ENCODE measurements around the gene PDGFA.

Gene PDGFA

GRCh38 chr7:480531-481218, 39.0 kb downstream of the PDGFA start:
- H3K27ac ChIP-seq, result no peak overlapping the region
- no peak overlapping the region for H3K4me3 ChIP-seq
- no peak for DNase-seq (ENCODE audit: low read depth, low spot score)
- H3K36me3 ChIP-seq (ENCODE audit: insufficient read depth, low read length), result no peaks in the 10 kb centered on the region
- H3K9me3 ChIP-seq (ENCODE audit: low read depth, low read length), result no peaks in the 10 kb centered on the region
- no peak overlapping the region for H3K9ac ChIP-seq (ENCODE audit: insufficient read length)
- TF ChIP-seq EZH2 (IDR thresholded peaks at IDR 0.05) (no peak), POLR2AphosphoS5 (IDR thresholded peaks at IDR 0.05; ENCODE audit: borderline replicate concordance, low read depth, low read length) (no peak), FOXP2 (optimal IDR thresholded peaks at IDR 0.05; ENCODE audit: control extremely low read depth, extremely low read length, insufficient read depth) (no peak)

GRCh38 chr7:479948-480499, 39.6 kb downstream of the PDGFA start:
- no peak for TF ChIP-seq POLR2AphosphoS5 (IDR thresholded peaks at IDR 0.05; ENCODE audit: borderline replicate concordance, low read depth, low read length)
- TF ChIP-seq FOXP2 (optimal IDR thresholded peaks at IDR 0.05; ENCODE audit: control extremely low read depth, extremely low read length, insufficient read depth), result no peak
- no peak for TF ChIP-seq EZH2 (IDR thresholded peaks at IDR 0.05)
- Histone ChIP-seq H3K9ac (ENCODE audit: insufficient read length) (no peak overlapping the region), H3K9me3 (ENCODE audit: low read depth, low read length) (no peaks in the 10 kb centered on the region), H3K36me3 (ENCODE audit: insufficient read depth, low read length) (no peaks in the 10 kb centered on the region), H3K27ac (no peak overlapping the region), H3K4me3 (no peak overlapping the region)
- DNase-seq (ENCODE audit: low read depth, low spot score), result no peak

- no peak for TF ChIP-seq POLR2AphosphoS5 (IDR thresholded peaks at IDR 0.05; ENCODE audit: borderline replicate concordance, low read depth, low read length)
- TF ChIP-seq EZH2 (IDR thresholded peaks at IDR 0.05), result no peak
- TF ChIP-seq FOXP2 (optimal IDR thresholded peaks at IDR 0.05; ENCODE audit: control extremely low read depth, extremely low read length, insufficient read depth), result no peak
- H3K9me3 ChIP-seq (ENCODE audit: low read depth, low read length), result no peaks in the 10 kb centered on the region
- H3K4me3 ChIP-seq, result no peak overlapping the region
- H3K9ac ChIP-seq (ENCODE audit: insufficient read length), result no peak overlapping the region
- no peaks in the 10 kb centered on the region for H3K36me3 ChIP-seq (ENCODE audit: insufficient read depth, low read length)
- no peak overlapping the region for H3K27ac ChIP-seq
- no peak for DNase-seq (ENCODE audit: low read depth, low spot score)
These were observed 40.3 kb downstream of the PDGFA start for GRCh38 chr7:479115-479947.

- no peak overlapping the region for H3K4me3 ChIP-seq
- no peaks in the 10 kb centered on the region for H3K9me3 ChIP-seq (ENCODE audit: low read depth, low read length)
- no peak overlapping the region for H3K9ac ChIP-seq (ENCODE audit: insufficient read length)
- TF ChIP-seq POLR2AphosphoS5 (IDR thresholded peaks at IDR 0.05; ENCODE audit: borderline replicate concordance, low read depth, low read length) (no peak), FOXP2 (optimal IDR thresholded peaks at IDR 0.05; ENCODE audit: control extremely low read depth, extremely low read length, insufficient read depth) (no peak), EZH2 (IDR thresholded peaks at IDR 0.05) (no peak)
- DNase-seq (ENCODE audit: low read depth, low spot score), result no peak
- H3K36me3 ChIP-seq (ENCODE audit: insufficient read depth, low read length), result no peaks in the 10 kb centered on the region
- H3K27ac ChIP-seq, result no peak overlapping the region
These were observed 41.9 kb downstream of the PDGFA start for GRCh38 chr7:477626-478220.

- no peak overlapping the region for H3K9ac ChIP-seq (ENCODE audit: insufficient read length)
- TF ChIP-seq FOXP2 (optimal IDR thresholded peaks at IDR 0.05; ENCODE audit: control extremely low read depth, extremely low read length, insufficient read depth) (no peak), POLR2AphosphoS5 (IDR thresholded peaks at IDR 0.05; ENCODE audit: borderline replicate concordance, low read depth, low read length) (no peak), EZH2 (IDR thresholded peaks at IDR 0.05) (no peak)
- no peaks in the 10 kb centered on the region for H3K36me3 ChIP-seq (ENCODE audit: insufficient read depth, low read length)
- H3K27ac ChIP-seq, result no peak overlapping the region
- DNase-seq (ENCODE audit: low read depth, low spot score), result no peak
- no peak overlapping the region for H3K4me3 ChIP-seq
- H3K9me3 ChIP-seq (ENCODE audit: low read depth, low read length), result no peaks in the 10 kb centered on the region
These were observed 42.8 kb downstream of the PDGFA start for GRCh38 chr7:476736-477360.

- no peak overlapping the region for H3K9ac ChIP-seq (ENCODE audit: insufficient read length)
- H3K9me3 ChIP-seq (ENCODE audit: low read depth, low read length), result no peaks in the 10 kb centered on the region
- H3K4me3 ChIP-seq, result no peak overlapping the region
- no peak overlapping the region for H3K27ac ChIP-seq
- TF ChIP-seq EZH2 (IDR thresholded peaks at IDR 0.05) (no peak), FOXP2 (optimal IDR thresholded peaks at IDR 0.05; ENCODE audit: control extremely low read depth, extremely low read length, insufficient read depth) (no peak), POLR2AphosphoS5 (IDR thresholded peaks at IDR 0.05; ENCODE audit: borderline replicate concordance, low read depth, low read length) (no peak)
- H3K36me3 ChIP-seq (ENCODE audit: insufficient read depth, low read length), result no peaks in the 10 kb centered on the region
- DNase-seq (ENCODE audit: low read depth, low spot score), result no peak
These were observed 43.6 kb downstream of the PDGFA start for GRCh38 chr7:475951-476441.

GRCh38 chr7:475425-475728, 44.3 kb downstream of the PDGFA start:
- Histone ChIP-seq H3K36me3 (ENCODE audit: insufficient read depth, low read length) (no peaks in the 10 kb centered on the region), H3K27ac (no peak overlapping the region), H3K9me3 (ENCODE audit: low read depth, low read length) (no peaks in the 10 kb centered on the region), H3K4me3 (no peak overlapping the region), H3K9ac (ENCODE audit: insufficient read length) (no peak overlapping the region)
- TF ChIP-seq FOXP2 (optimal IDR thresholded peaks at IDR 0.05; ENCODE audit: control extremely low read depth, extremely low read length, insufficient read depth) (no peak), EZH2 (IDR thresholded peaks at IDR 0.05) (no peak), POLR2AphosphoS5 (IDR thresholded peaks at IDR 0.05; ENCODE audit: borderline replicate concordance, low read depth, low read length) (no peak)
- DNase-seq (ENCODE audit: low read depth, low spot score), result no peak

Measured in SK-N-MC (cell line).